Fibroblast of lung (primary cell): ENCODE results near the gene PPP1R9A. TPM values are rescaled to one million over a fixed set of nuclear protein-coding genes. Genes with fewer than 3 reads are reported as not detected.

Experiments
- DNase-seq, 2 donors: peaks; one replicate each; pipeline versions ENCODE4 v3.0.0 to v3.0.0-alpha.2; 2010; ENCODE audit warnings: low read depth in 2 of 2
- H2AFZ ChIP-seq: 2 replicates; pipeline ENCODE4 v1.5.1; 2012; ENCODE audit warnings: low read length, control low read depth, inconsistent platforms
- H3K27ac ChIP-seq: 2 replicates; pipeline ENCODE4 v1.5.1; 2011; ENCODE audit warnings: low read length, control low read depth; ENCODE audit not compliant: insufficient read depth
- H3K27me3 ChIP-seq: 2 replicates; pipeline ENCODE4 v1.5.1; 2011; ENCODE audit warnings: mild to moderate bottlenecking, low read length; ENCODE audit not compliant: control insufficient read depth, insufficient read depth
- H3K36me3 ChIP-seq: 2 replicates; pipeline ENCODE4 v1.5.1; 2011; ENCODE audit warnings: low read length; ENCODE audit not compliant: control insufficient read depth, insufficient read depth
- H3K4me1 ChIP-seq: 2 replicates; pipeline ENCODE4 v1.5.1; 2011; ENCODE audit warnings: low read length; ENCODE audit not compliant: control insufficient read depth, insufficient read depth; ENCODE audit errors: extremely low read depth
- H3K4me2 ChIP-seq: 2 replicates; pipeline ENCODE4 v1.5.1; 2011; ENCODE audit warnings: low read length, control low read depth; ENCODE audit not compliant: insufficient read depth; ENCODE audit errors: extremely low read depth
- H3K4me3 ChIP-seq, 4 experiments: fragments of 200-600 bp in 1 of 4; sonication (generic) in 1 of 4; replicated peaks in 1 of 4; 2 replicates each; pipeline ENCODE4 v1.5.1; 2011 to 2016; ENCODE audit warnings: low read length in 4 of 4, low read depth in 3 of 4, mild to moderate bottlenecking in 3 of 4, control low read depth in 2 of 4, inconsistent platforms in 1 of 4, mixed read lengths in 1 of 4; ENCODE audit not compliant: insufficient read depth in 1 of 4; ENCODE audit errors: control extremely low read depth in 1 of 4
- H3K79me2 ChIP-seq: 2 replicates; pipeline ENCODE4 v1.5.1; 2012; ENCODE audit warnings: mild to moderate bottlenecking, low read length, inconsistent platforms; ENCODE audit not compliant: control insufficient read depth, insufficient read depth
- H3K9ac ChIP-seq: 2 replicates; pipeline ENCODE4 v1.5.1; 2011; ENCODE audit warnings: mild to moderate bottlenecking, low read length, control low read depth; ENCODE audit not compliant: insufficient read depth
- H3K9me3 ChIP-seq: 2 replicates; pipeline ENCODE4 v1.5.1; 2012; ENCODE audit warnings: low read depth, low read length; ENCODE audit not compliant: control insufficient read depth, insufficient read depth
- H4K20me1 ChIP-seq: 2 replicates; pipeline ENCODE4 v1.5.1; 2011; ENCODE audit warnings: low read length; ENCODE audit not compliant: control insufficient read depth, insufficient read depth; ENCODE audit errors: extremely low read depth
- CTCF ChIP-seq, 2 donors: IDR thresholded peaks in 1 of 2; conservative IDR thresholded peaks in 1 of 2; 1 replicate in 1 of 2; 2 replicates in 1 of 2; pipeline ENCODE4 v1.5.1; 2011 to 2012; ENCODE audit warnings: low read length in 2 of 2, control low read depth in 1 of 2, inconsistent platforms in 1 of 2, low read depth in 1 of 2, mild to moderate bottlenecking in 1 of 2
- EZH2 ChIP-seq: IDR thresholded peaks from 2 replicates; pipeline ENCODE4 v1.5.1; 2012; ENCODE audit warnings: low read length, control low read depth, mild to moderate bottlenecking; ENCODE audit errors: missing control alignments
- polyA plus RNA-seq, 2 donors: library from polyadenylated mRNA; depleted of rRNA in 1 of 2; stranded (reverse) in 1 of 2; unstranded in 1 of 2; fragments of >200 nt; gene quantifications; 2 replicates each; pipeline ENCODE4 v1.2.1, GENCODE V29; 2011 to 2012; ENCODE audit warnings: missing spikeins in 1 of 2
- total RNA-seq: library from RNA; depleted of rRNA; stranded (reverse); fragments of >200 nt; gene quantifications from 2 replicates; pipeline ENCODE4 v1.2.1, GENCODE V29; 2014

PPP1R9A gene
- total and polyA plus RNA-seq, 2 donors (not counting 1 experiment from before 2014, with no cell fraction given) = 0.68 to 3.3 TPM

- Histone ChIP-seq H3K4me2 (no peak overlapping the region), H3K79me2 (no peaks in the 10 kb centered on the region), H3K36me3 (no peaks in the 10 kb centered on the region), H3K9ac (no peak overlapping the region), H3K4me1 (no peaks in the 10 kb centered on the region), H3K4me3 (no peak overlapping the region), H2AFZ (no peak overlapping the region), H3K9me3 (no peaks in the 10 kb centered on the region), H3K27me3 (peaks cover under 1% of the 10 kb centered on the region), H3K27ac (no peak overlapping the region), H4K20me1 (no peaks in the 10 kb centered on the region)
- no peak for DNase-seq
- TF ChIP-seq EZH2 = no peak
- no peak for TF ChIP-seq CTCF (conservative IDR thresholded peaks at IDR 0.05 in 1 of 2, IDR thresholded peaks at IDR 0.05 in 1 of 2; ENCODE audit: low read depth in 1 of 2, low read length in 2 of 2)
Measured at GRCh38 chr7:94903971-94904370, 3.4 kb upstream of the PPP1R9A start.

DNA sequence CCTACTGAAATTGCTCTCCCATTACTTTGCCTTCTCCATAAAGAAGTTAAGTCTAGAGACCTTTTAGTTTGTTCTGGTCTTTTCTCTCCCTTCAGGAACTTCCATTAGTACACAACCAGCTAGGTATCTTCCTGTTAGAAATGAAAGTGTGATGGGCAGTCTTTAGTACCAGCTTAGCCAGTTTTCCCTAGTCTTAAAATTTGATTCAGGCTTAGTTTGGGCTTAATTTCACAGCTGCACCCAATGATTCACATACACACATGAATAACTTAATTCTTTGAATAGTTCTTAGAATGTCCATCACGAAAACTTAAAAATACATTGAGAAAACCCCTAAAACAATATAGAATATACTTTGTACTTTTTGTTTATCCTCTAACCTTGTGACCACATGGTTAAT lies 2.4 kb upstream of the PPP1R9A start:
- Histone ChIP-seq H3K4me3 (no peak overlapping the region), H3K27ac (no peak overlapping the region), H3K4me1 (no peaks in the 10 kb centered on the region), H3K36me3 (no peaks in the 10 kb centered on the region), H3K9ac (no peak overlapping the region), H2AFZ (no peak overlapping the region), H3K79me2 (no peaks in the 10 kb centered on the region), H3K9me3 (no peaks in the 10 kb centered on the region), H4K20me1 (no peaks in the 10 kb centered on the region), H3K4me2 (no peak overlapping the region), H3K27me3 (peaks cover 4% of the 10 kb centered on the region)
- TF ChIP-seq EZH2 = no peak
- TF ChIP-seq CTCF (conservative IDR thresholded peaks at IDR 0.05 in 1 of 2, IDR thresholded peaks at IDR 0.05 in 1 of 2; ENCODE audit: low read depth in 1 of 2, low read length in 2 of 2) = no peak
- DNase-seq = no peak

DNA sequence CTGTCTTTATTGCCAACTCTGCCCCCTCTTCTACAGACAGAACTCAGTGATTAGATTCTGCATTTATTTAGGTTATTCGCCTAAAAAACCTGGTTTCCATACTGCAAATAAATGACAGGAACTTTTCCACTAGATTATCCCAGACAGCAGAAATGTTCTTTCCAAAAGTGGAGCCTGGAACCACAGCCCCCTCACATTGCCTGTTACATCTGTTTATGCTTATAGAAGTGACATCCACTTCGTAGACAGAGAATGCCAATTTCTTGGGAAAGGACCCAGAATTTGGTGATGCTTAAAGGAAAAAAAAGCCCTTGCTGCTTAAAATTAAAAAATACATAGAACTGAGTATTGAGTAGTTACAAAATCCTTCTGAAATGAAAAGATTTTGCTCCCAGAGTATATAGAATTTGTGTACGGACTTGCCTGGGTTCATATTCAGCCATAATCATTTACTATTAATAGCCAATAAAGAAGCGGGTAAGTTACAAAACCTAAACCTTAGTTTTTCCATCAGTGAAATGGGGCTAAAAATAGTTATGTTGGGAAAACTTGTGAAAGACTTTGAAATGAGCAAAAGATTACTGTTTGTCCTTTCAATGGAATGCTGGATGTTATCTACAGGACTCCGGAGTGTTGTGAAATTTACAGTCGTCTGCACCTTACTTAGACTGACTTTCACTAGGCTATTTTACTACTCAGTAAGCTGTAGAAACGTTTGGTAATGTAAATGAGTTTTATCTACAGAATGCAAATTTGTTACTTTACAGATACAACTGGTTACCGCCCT lies 1.1 kb upstream of the PPP1R9A start:
- no peaks in the 10 kb centered on the region for H3K79me2 ChIP-seq
- H3K4me1 ChIP-seq = no peaks in the 10 kb centered on the region
- no peak overlapping the region for H3K27ac ChIP-seq
- DNase-seq = no peak
- H3K4me2 ChIP-seq = no peak overlapping the region
- no peak overlapping the region for H2AFZ ChIP-seq
- no peak overlapping the region for H3K9ac ChIP-seq
- TF ChIP-seq EZH2 (no peak), CTCF (conservative IDR thresholded peaks at IDR 0.05 in 1 of 2, IDR thresholded peaks at IDR 0.05 in 1 of 2; ENCODE audit: low read depth in 1 of 2, low read length in 2 of 2) (no peak)
- no peaks in the 10 kb centered on the region for H3K9me3 ChIP-seq
- H3K4me3 ChIP-seq = no peak overlapping the region
- no peaks in the 10 kb centered on the region for H3K36me3 ChIP-seq
- no peaks in the 10 kb centered on the region for H4K20me1 ChIP-seq
- H3K27me3 ChIP-seq = peaks cover 4% of the 10 kb centered on the region
